Activated CD8-positive, alpha-beta memory T cell treated with anti-CD3 and anti-CD28 coated beads, Interleukin-2, amount 50 U/mL, for 1 hour (primary cell): Measurements from ENCODE around the gene NPR2.

Experiments used
- DNase-seq: peaks from one replicate; pipeline ENCODE4 v3.0.0-alpha.2; 2020; ENCODE audit errors: extremely low read depth

Gene NPR2

GRCh38 chr9:35791297-35791921 is at the start of gene NPR2:
TSS of gene NPR2 (plus strand) at chr9:35791591. CDS start at chr9:35792409, 818 bp downstream.
- DNase-seq, result no peak

DNA sequence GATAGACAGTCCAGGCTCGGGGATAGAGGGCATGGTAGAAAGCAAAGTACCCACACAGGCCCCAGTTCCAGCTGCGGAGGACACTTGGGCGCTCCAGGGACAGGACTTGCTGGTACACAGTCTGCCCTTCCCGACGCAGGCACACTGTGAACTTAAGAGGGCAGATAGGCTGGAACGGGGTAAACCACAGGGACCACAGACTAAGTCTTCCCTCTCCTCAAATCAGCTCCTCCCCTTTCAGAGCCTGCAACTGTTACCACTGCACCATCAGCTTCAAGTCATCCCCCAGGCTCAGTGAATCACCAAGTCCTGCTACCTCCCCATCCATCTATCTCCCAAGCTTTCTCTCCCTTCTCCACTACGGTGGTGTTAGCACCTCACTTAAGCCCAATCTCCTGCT is 49.7 kb upstream of the NPR2 start:
- no peak for DNase-seq

DNA sequence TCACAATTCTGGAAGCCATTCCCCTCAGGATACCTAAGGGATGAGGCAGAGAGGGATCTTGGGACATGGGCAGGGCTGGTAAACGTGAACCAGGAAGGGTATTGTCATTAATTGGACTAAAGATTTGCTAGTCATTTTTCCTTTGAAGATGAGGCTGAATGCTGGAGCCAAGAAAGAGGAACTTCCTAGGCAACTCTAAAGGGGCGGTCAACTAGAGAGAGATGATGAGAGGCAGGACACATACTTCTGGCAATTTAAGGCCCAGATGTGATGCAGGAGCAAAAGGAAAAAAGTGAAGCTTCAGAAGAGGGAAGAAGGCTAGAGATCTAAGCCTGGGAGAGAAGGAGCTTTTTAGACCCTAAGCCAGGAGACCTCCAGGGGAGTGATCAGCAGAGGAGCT is 47.9 kb upstream of the NPR2 start:
- no peak for DNase-seq

DNA sequence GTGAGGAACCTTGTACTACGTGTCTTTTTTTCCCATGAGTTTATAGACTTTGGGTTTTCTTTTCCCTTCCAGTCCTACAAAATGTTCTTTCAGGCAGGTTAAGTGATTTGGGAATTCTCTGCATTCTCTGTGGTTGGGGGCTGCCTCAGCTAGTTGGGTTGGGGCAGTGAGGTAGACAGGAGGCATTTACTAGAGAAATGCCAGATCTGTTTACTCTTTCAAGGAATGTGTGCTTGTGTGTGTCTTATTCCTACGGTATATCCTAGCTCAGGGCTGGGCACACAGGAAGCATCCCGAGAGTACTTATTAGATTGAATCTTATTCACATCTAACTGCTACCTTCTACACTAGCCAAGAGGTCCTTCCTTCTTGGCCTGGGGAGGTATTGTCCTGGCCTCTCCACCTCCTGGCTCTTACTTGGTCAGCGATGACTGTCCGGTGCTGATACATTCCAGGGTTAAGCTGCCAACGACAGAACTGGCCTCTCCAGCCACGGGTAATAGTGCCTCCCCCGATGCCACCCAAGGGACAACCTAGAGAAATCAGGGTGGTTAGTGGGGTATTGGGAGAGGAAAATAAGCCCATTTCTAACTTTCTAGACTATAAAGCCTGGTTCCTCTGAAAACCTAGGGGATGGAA is 47.4 kb upstream of the NPR2 start:
- DNase-seq, result no peak

DNA sequence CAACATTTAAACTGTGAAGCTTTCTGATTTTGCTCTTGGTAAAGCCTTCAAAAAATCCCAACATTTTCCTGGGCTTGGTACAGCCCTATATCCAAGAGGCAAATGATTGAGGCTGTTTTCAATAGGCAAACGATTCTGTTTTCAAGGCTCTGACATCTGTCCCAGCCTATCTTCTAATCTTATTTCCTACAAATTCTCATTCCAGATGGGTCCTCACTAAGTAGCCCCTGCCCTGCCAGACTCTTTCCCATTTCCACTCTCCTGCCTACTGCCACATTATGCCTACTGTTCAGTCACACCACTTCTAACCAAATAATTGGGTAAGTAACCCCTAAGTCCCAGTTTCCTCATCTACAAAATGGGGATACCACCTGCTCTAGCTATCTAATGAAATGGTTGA is 45.8 kb upstream of the NPR2 start:
- DNase-seq, result no peak

DNA sequence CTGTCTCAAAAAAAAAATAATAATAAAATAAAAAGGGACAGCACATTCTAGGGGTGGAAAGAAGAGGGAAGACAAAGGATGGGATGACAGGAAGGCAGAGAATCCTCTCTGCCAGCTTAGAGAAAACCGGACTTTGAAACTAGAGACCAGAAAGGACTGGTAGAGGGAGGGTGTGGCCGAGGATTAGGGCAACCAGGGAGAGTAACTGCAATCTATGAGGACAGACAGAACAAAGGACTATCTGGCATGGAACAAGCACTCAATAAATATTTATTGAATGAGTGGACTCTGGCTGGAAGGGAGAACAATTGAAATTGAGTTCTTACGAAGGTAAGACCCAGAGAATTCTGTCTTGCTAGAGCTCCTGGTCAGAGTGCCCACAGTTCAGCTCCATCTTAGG is 44.8 kb upstream of the NPR2 start:
- DNase-seq, result no peak

DNA sequence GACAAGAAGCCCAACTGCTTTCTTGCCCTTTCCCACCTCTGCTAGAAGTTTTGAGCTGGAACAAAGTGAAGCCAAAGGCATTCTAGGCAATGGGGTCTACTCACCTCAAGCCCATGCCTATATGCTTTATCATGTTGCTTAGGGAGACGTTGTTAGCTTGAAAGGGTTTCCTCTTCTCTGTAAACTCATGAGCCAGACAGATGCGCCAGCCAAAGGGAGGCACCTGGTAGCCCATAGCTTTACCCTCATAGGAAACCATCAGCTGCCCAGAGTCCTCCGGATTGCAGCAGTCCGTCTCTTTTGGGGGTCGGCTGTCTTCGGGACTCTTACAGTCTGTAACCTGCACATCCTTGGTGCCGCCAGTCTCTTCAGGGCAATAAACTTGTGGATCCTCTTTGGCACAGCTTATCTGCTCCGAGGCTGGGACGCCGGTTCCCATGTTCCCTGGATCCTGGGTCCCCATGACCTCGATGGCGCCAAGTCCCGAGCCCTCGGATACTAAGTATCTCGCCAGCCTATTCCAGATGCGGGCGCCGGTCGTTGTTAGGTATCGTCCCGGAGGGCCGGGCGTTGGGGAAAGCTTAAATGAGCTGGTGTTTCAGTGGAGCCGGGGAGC is 43.0 kb upstream of the NPR2 start:
- no peak for DNase-seq

GRCh38 chr9:35748858-35749514 is 42.4 kb upstream of the NPR2 start, which contains the start of the genes GBA2 and RGP1:
TSS of gene GBA2 (minus strand) at chr9:35749228. CDS start at chr9:35748704, 524 bp downstream.
TSS of gene RGP1 (plus strand) at chr9:35749287. CDS start at chr9:35749756, 469 bp downstream.
- DNase-seq, result no peak

DNA sequence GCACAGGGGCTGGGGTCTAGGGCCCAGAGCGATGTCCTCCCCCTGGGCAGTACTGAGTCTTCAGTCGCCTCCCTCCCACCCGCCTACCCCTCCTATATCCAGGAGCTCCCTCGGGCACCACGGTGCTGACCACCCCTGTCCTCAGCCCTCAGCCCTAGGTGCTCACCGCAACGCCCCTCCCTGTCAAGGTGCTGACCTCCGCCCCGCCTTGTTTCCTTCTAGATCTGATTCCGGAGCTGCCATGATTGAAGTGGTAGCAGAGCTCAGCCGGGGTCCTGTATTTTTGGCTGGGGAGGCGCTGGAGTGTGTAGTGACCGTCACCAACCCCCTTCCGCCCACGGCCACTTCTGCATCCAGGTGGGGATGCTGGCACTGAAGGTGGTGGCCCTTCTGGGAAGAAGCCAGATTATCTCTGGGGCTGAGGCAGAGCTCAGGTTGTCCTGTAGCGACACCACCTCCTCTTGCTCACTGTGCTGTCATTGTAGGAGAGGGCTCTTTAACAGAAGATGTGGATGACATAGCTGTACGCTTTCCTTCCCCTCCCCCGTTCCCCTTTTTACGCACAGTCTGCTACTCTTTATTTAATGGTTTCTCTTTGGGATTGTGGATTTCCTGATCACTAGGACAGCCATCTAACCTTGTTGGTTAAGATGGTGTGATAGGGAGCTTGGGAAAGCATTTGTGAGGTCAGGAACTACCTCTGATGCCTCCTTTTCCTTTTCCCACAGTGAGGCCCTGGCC is 41.7 kb upstream of the NPR2 start:
- no peak for DNase-seq

GRCh38 chr9:35750256-35750531 is 41.2 kb upstream of the NPR2 start:
- no peak for DNase-seq

DNA sequence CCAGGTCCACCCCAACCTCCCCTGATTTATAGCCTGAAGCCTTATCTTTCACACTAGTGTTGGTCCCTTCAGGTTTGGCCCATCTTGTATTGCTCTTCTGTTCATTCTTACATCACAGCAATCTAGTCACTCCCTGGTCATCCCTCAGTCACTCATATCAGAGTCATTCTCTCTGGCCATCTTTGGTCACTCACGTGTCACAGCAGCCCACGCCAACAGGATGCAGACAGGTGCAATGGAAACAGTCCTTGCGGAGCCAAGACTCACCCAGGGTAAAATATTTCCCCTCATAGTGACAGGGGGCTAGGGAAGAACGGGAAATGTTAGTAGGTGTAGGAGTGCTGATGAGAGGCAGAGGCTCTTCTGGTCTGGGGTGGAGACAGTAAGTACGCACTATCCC is 37.9 kb upstream of the NPR2 start:
- DNase-seq, result no peak

DNA sequence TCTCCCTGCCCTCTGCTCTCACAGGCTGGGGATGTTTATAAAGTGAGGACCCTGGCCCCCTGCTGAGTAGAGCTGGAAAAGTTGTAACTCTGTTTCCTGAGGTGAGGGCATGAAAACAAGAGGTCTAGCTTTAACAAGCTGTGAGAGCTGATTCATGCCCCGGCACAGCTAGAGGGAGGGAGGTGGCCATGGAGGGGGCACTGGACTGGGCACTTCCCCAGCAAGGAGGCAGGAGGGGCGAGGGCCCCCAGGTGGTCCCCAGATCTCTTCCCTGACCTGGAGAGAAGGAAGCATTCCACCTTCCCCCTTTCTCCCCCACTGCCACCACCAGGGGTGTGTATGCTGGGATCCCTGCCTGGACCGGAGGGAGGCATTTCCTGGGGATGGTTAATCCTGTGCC is 37.1 kb upstream of the NPR2 start, which contains the start of gene MSMP:
Gene MSMP (minus strand): TSS at position 13 of the 400 bp plus-strand sequence. CDS start 147 bp downstream, outside the sequence.
- DNase-seq, result no peak

GRCh38 chr9:35755071-35755470 is 36.3 kb upstream of the NPR2 start:
- no peak for DNase-seq

DNA sequence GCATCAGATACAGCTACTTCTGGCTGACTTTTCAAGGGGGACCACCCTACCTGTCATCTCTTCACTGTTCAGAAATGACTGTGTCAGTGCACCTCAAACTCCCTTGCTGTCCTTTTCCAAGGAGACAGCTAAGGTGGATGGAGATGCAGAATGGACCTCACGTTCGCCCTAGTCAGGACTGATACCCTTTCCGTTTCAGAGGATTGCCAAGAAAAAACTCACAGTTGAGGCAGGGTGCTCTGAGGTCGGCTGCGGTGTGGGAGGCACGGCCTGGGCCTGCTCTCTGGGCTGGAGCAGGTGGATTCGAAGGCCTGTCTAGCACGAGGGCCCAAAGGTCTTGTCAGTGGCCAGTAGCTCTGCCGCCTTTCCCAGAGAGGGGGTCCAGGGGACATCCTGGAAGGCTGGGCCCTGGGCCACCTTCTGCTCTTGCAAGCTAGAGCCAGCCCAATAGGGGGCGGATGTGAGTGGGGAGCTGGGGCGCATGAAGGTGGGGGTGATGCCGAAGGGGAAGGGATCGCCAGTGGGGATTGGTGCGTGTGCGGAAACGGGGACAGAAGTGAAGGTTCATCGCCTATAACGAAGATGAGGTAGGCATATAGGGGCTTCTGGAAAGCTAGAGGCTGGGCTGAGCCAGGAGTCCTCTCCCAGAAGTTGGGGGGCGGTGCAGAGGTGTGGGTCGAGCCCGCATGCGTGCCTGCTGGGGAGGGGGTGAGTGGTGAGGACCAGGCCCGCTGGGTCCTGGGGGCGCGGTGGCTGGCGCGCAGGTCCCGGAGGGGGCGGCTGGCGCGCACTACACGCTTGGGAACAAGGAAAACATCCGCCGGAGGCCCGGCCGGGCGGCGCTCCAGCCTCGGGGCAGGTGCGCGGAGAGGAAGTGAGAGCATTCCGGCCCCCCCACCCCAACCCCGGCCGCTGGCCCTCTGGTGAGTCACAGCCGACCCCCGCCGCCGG is 34.8 kb upstream of the NPR2 start:
- peak; percentile 51 for DNase-seq

- DNase-seq, result no peak
Observed at GRCh38 chr9:35757226-35757891, 34.0 kb upstream of the NPR2 start.

DNA sequence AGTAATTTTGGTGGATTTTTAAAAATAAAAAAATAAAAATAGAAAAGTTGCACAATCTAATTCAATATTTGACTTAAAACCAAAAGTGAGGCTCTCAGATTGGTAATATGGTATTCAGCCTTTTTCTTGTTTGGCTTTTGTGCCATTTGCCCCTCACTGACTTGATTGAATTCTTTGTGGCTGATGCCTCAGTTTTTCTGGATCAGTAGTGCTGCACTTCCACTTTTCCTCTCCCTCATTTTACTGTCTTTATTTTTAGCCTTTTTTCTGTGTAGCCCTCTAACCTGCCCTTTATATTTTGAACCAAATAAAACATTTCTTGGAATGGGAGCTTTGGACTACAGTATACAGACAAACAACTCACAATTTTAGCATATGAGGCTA is 33.5 kb upstream of the NPR2 start:
- DNase-seq, result no peak

DNA sequence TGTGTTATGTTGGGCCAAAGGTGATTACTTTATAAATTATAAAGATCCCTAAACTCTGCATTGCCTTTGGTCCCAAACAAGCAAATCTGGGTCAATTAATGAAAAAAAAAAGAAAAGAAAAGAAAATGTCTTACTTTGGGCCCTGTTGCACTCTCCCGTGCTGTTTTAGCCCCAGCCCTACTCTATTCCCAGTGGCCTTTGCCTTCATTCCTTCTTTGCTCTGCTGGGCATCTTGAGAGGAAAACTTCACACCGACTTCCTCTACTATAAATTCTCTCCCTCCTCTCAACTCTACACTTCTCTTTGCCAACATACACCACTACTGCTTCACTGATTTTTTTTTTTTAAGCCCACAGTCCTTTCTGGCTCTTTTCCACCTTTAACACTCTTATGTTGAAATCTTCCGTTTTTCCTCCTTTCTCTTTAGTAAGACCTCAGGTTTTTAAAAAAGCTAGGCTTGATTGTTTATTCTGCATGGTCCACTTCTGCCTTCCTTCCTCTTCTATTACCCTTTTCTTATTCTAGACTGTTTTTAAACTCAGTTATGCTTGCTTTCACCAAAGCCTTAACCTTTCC is 32.8 kb upstream of the NPR2 start:
- DNase-seq, result no peak

GRCh38 chr9:35759795-35760194 is 31.6 kb upstream of the NPR2 start:
- DNase-seq, result no peak

DNA sequence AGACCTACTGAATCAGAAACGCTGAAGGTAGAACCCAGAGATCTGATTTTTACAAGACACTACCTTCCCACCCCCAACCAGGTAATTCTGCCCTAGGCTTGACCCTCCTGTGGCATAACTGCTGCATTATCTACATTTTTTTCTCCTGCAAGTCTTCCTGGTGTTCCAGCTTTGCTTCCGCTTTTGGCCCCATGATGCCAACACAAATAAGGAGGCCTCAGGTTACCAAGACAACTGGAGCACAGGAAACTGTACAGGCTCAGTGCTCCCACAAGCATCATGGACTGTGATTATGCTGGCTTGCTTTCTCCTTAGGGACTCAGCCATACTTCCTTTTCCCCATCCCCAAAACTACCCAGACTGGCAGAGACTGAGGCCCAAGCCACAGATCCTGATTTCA is 30.7 kb upstream of the NPR2 start:
- DNase-seq, result no peak

- DNase-seq, result no peak
Observed at GRCh38 chr9:35763181-35763580, 28.2 kb upstream of the NPR2 start.
